Islet of Langerhans (tissue), 1 donor: ENCODE results near the gene PDE6G.

Experiments
- FAIRE-seq: peaks from one replicate; lab custom pipeline; 2011; peaks lifted over from hg19 to GRCh38; lab: Jason Lieb, UNC

PDE6G gene

DNA sequence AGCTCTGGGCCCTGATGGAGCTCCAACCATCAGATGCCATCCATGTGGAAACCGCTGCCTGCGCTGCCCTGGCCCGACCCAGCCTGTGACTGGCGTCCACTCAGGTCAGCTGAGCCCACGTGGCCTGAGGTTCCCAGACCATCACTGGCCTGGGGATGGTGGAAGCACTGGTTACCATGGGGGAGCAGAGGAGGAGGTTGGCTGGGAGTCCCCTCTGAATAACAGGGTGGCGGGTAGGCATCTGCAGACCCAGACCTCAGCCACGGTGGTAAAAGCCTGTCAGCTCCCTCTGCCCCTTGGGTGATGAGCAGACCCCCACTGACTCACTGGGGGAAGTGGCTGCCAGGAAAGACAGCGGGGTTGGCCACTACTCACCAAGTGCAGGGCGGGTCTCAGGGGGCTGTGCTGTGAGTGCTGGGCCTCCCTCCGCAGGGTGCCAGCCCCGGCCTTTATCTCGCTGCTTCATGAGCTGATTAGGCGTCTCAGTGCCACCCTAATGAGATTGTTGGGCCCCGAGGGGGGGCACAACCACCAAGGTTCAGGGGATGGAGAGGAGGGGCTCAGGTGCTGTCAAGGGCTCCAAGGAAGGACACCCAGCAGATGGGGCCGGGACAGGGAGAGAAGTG, at the start of gene PDE6G:
Gene PDE6G, minus strand, starts transcription at position 425 of the 626 bp plus-strand sequence. CDS start 3,237 bp downstream, outside the sequence.
- no peak for FAIRE-seq

GRCh38 chr17:81705518-81706231, 49.3 kb upstream of the PDE6G start:
- no peak for FAIRE-seq

DNA sequence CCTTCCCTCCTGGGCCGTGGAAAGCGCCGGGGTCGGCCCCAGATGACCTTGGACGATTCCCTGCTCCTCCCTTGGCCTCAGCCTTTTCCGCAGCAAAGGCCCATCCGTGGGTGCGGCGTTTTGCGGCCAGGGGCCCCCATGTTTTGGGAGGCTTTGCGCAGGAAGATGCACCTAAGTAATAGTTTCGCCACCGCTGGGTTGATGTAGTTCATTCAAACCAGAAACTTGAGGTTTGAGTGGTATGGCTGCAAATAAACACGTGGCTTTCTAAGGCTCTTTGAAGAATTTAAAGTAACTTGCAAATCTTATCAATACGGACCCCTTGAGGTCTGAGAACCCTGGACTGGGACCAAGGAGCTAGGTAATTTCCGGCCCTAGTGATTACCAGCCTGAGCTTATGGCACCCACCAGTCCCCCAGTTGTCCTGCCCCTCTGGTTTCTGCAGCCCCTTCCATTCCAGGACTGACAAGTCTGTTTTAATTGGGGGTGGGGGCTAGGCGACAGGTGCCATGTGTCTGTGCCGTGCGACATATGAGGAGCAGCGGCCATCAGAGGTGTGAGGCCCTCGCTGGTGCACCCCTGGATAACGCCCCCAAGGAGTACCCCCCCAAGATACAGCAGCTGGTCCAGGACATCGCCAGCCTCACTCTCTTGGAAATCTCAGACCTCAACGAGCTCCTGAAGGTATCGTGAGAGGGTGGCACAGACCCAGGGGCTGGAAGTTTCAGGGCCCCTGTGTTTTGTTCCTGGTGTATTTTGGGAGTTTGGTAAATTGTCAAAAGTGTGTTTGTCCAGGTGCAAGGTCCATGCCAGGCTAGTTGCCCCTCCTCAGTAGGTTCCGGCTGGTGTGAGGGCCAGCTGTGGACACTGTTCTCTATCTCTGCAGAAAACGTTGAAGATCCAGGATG, 47.7 kb upstream of the PDE6G start:
- FAIRE-seq: no peak

GRCh38 chr17:81702934-81703746, 46.8 kb upstream of the PDE6G start, which contains the start of gene MRPL12:
Gene MRPL12, plus strand, starts transcription at chr17:81703367. Its CDS starts 135 bp downstream, at chr17:81703502.
- no peak for FAIRE-seq

- no peak for FAIRE-seq
Observed at GRCh38 chr17:81701288-81702071, 45.1 kb upstream of the PDE6G start.

DNA sequence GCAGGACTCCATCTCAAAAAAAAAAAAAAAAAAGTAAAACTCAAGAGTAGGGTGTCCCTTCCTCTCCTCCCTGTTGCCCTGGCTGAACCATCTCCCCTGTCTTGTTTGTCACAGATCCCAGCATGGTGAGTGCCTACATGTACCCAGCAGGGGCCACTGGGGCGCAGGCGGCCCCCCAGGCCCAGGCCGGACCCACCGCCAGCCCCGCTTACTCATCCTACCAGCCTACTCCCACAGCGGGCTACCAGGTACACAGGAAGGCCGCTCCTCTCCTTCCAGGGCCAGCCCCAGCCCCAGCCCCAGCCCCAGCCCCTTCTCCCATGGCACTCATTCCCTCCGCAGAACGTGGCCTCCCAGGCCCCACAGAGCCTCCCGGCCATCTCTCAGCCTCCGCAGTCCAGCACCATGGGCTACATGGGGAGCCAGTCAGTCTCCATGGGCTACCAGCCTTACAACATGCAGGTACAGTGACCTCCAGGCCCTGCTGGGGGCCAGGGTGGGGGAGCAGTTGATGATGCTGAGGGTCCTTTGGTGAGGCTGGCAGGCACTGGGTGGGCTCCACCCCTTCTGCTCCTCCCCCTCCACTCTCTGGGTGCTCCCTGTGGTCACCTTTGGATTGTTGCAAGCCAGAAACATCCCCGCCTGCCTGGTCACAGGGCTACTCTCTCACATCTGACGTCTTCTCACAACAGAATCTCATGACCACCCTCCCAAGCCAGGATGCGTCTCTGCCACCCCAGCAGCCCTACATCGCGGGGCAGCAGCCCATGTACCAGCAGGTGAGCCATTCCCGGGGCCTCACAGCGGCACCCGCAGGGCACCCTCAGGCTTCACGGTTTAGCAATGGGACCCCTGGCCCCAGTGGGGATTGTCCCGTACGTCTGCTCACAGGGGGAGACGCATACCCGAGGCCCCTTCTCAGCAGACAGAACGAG, 44.3 kb upstream of the PDE6G start:
- FAIRE-seq: no peak

- FAIRE-seq: no peak
Observed at GRCh38 chr17:81697261-81698044, 41.1 kb upstream of the PDE6G start.

DNA sequence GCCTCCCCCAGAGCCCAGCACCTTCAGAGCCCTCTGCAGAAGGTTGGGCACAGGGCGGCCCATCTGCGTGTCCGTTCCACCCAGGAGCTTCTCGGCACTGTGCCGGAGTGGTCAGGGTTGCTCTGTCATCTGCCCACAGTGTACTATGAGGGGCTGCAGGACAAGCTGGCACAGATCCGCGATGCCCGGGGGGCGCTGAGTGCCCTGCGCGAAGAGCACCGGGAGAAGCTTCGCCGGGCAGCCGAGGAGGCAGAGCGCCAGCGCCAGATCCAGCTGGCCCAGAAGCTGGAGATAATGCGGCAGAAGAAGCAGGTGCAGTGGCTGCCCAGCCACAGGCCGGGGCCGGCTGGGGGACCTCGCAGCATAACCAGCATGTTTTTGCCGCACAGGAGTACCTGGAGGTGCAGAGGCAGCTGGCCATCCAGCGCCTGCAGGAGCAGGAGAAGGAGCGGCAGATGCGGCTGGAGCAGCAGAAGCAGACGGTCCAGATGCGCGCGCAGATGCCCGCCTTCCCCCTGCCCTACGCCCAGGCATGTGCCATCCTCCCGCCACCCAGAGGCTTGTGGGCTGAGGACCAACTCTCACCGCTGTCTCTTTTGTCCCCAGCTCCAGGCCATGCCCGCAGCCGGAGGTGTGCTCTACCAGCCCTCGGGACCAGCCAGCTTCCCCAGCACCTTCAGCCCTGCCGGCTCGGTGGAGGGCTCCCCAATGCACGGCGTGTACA, 40.0 kb upstream of the PDE6G start:
- no peak for FAIRE-seq

- no peak for FAIRE-seq
Observed at GRCh38 chr17:81695801-81696200, 39.5 kb upstream of the PDE6G start.

GRCh38 chr17:81695211-81695610, 38.9 kb upstream of the PDE6G start:
- FAIRE-seq: no peak

DNA sequence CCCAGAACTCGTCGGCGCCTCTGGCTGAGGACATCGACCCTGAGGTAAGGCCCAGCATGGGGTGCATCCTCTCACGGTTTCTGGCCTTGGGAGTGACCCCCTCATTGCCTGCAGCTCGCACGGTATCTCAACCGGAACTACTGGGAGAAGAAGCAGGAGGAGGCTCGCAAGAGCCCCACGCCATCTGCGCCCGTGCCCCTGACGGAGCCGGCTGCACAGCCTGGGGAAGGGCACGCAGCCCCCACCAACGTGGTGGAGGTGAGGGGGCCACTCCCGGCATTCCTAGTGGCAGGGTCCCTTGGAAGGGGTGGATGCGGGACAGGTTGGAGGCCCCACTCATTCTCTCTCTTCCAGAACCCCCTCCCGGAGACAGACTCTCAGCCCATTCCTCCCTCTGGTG, 38.5 kb upstream of the PDE6G start:
- no peak for FAIRE-seq

DNA sequence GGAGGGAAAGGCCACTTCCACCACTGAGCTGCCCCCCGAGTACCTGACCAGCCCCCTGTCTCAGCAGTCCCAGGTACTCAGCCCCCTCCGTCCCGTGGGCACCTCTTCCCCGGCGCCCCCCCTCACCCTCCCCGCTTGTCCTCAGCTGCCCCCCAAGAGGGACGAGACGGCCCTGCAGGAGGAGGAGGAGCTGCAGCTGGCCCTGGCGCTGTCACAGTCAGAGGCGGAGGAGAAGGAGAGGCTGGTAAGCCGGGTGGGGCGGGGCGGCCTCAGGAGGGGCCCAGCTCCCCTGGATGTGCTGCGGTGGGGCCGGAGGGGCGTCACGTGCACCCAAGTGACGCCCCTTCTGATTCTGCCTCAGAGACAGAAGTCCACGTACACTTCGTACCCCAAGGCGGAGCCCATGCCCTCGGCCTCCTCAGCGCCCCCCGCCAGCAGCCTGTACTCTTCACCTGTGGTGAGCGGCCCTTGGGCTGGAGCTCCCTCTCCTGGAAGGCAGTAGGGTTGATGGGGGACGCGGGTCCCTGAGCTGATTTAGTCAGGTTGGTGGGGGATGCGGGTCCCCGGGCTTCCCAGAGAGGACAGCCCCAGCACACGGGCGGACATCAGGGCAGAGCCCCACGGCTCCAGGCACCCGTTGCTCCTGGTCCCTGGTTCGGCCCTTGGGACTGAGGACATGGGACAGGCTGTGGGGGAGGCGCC, 37.3 kb upstream of the PDE6G start:
- FAIRE-seq: no peak

DNA sequence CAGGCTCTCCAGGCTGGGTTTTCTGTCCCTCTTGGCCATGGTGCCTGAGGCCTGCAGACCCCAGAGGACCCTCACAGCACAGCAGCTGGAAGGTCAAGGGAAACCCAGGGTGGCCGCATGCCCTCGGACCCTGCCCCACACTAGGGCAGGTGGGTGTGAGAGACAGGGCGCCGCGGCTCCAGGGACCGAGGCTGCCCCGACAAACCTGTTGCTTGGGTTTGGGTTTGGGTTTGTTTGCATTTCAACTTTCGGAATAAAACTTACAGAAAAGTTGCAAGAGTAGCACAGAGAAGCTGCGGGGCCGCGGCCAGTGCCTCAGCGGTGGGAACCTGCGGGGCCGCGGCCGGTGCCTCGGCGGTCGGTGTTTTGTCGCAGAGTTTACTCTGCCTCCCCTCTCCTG, 35.3 kb upstream of the PDE6G start:
- FAIRE-seq: no peak

- FAIRE-seq: no peak
Observed at GRCh38 chr17:81691196-81691595, 34.9 kb upstream of the PDE6G start.

DNA sequence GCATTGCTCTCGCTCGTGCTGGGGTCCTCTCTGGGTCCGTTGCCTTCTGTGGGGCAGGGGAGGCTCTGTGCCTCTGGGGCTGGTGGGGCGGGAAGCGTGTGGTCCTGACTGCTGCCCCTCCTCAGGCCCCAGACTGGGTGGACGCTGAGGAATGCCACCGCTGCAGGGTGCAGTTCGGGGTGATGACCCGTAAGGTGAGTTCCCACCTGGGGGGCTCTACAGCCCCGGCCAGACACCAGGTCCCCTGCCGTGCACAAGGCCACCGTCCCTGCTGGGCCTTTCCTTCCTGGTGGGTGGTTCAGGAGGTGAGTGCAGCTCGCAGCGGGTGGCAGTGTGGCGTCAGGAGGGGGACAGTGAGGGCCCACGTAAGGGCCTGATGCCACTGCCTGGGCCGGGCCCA, 34.2 kb upstream of the PDE6G start:
- no peak for FAIRE-seq

- no peak for FAIRE-seq
Observed at GRCh38 chr17:81690066-81690465, 33.7 kb upstream of the PDE6G start.

DNA sequence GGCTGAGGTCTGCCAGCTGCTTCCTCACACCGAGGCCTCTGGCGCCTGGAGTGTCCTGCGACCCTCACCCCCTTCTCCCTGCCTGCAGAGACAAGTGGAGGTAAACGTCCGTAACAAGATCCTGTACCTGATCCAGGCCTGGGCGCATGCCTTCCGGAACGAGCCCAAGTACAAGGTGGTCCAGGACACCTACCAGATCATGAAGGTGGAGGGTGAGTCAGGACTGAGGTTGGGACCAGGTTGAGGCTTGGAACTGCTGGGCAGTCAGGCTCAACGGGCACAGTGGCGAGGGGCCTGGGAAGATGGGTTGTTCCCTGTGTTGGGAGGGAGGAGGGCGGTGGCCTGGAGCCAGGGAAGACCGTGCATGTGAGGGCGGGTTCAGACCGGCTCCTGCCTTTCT, 32.3 kb upstream of the PDE6G start:
- no peak for FAIRE-seq
